Measurements from ENCODE around the gene PPP6R2. TPM values are rescaled to one million over a fixed set of nuclear protein-coding genes. Genes with fewer than 3 reads are reported as not detected.

Gene PPP6R2
- total and polyA plus RNA-seq, 12 donors: 34.7 to 51.5 (median 37.7) TPM

- DNase-seq: no peak
- no peak for TF ChIP-seq CTCF (IDR thresholded peaks at IDR 0.05)
- peaks cover 0 to 16% (median 11%) of the 10 kb centered on the region in 9 donors for H3K4me1 ChIP-seq
- intact Hi-C loops (cut with DNase I): no loop called here
- WGBS, 2 donors: 63 to 65% methylated on average over 35 of the region's 35 CpGs
- H3K27ac ChIP-seq: no peak overlapping the region
- peaks cover 23 to 77% (median 62%) of the 10 kb centered on the region in 7 donors for H3K27me3 ChIP-seq
- ATAC-seq: no peak
- H3K9me3 ChIP-seq: no peaks in the 10 kb centered on the region
- H3K4me3 ChIP-seq: peak overlapping the region in 6 of 10 donors; percentile 34 to 60 (median 47)
- no peaks in the 10 kb centered on the region for H3K36me3 ChIP-seq
Measured at GRCh38 chr22:50482107-50483074, 139.3 kb downstream of the PPP6R2 start.

- no peak for TF ChIP-seq CTCF (IDR thresholded peaks at IDR 0.05)
- 85 to 89% methylated on average over 10 of the region's 10 CpGs for WGBS, 2 donors
- no peak for DNase-seq
Measured at GRCh38 chr22:50483106-50483505, 140.0 kb downstream of the PPP6R2 start.

GRCh38 chr22:50483556-50483955, 140.4 kb downstream of the PPP6R2 start:
- 88 to 92% methylated on average over 8 of the region's 8 CpGs for WGBS, 2 donors

More at GRCh38 chr22:50483106-50483505, 140.0 kb downstream of the PPP6R2 start:
- Histone ChIP-seq H3K27ac (no peak overlapping the region), H3K4me1 (peaks cover 0 to 16% (median 11%) of the 10 kb centered on the region in 9 donors), H3K36me3 (no peaks in the 10 kb centered on the region), H3K27me3 (peaks cover 23 to 80% (median 67%) of the 10 kb centered on the region in 7 donors), H3K4me3 (no peak overlapping the region), H3K9me3 (no peaks in the 10 kb centered on the region)
- ATAC-seq: no peak
- intact Hi-C loops (cut with DNase I): no loop called here

More at GRCh38 chr22:50483556-50483955, 140.4 kb downstream of the PPP6R2 start:
- H3K9me3 ChIP-seq: no peaks in the 10 kb centered on the region
- intact Hi-C loops (cut with DNase I): no loop called here
- no peak overlapping the region for H3K27ac ChIP-seq
- no peak for TF ChIP-seq CTCF (IDR thresholded peaks at IDR 0.05)
- DNase-seq (no peak), ATAC-seq (no peak)
- no peak overlapping the region for H3K4me3 ChIP-seq
- no peaks in the 10 kb centered on the region for H3K36me3 ChIP-seq
- H3K4me1 ChIP-seq: peaks cover 0 to 16% (median 11%) of the 10 kb centered on the region in 9 donors
- H3K27me3 ChIP-seq: peaks cover 23 to 80% (median 70%) of the 10 kb centered on the region in 7 donors

Data from heart right ventricle (tissue), 16 donors.